Natural killer cell (primary cell): Measurements from ENCODE around the gene AVPR1B. TPM values are rescaled to one million over a fixed set of nuclear protein-coding genes. Genes with fewer than 3 reads are reported as not detected.

Experiments
- ATAC-seq, 3 donors: fragments of 150-1000 bp in 2 of 3; fragments of 200-7000 bp in 1 of 3; cut with Tn5 transposase; 1 replicate in 1 of 3; 2 replicates in 2 of 3; pipeline ENCODE4 v1.10.0; 2021; ENCODE audit warnings: mild to moderate bottlenecking in 2 of 3, moderate library complexity in 2 of 3
- DNase-seq, 2 donors: peaks; one replicate each; pipeline versions ENCODE4 v3.0.0 to v3.0.0-alpha.2; 2013 to 2021; ENCODE audit warnings: mixed read lengths in 1 of 2
- H3K27ac ChIP-seq: one replicate; pipeline ENCODE4 v1.5.1; 2013; ENCODE audit warnings: mild to moderate bottlenecking, low read length
- H3K27me3 ChIP-seq: one replicate; pipeline ENCODE4 v1.6.1; 2013; ENCODE audit warnings: low read length; ENCODE audit not compliant: control insufficient read depth, insufficient read depth
- H3K36me3 ChIP-seq: one replicate; pipeline ENCODE4 v1.6.1; 2013; ENCODE audit warnings: low read length; ENCODE audit not compliant: control insufficient read depth, insufficient read depth
- H3K4me1 ChIP-seq: one replicate; pipeline ENCODE4 v1.6.1; 2013; ENCODE audit warnings: low read length; ENCODE audit not compliant: control insufficient read depth, insufficient read depth
- H3K4me3 ChIP-seq: one replicate; pipeline ENCODE4 v1.5.1; 2013; ENCODE audit warnings: low read length
- H3K9me3 ChIP-seq: one replicate; pipeline ENCODE4 v1.6.1; 2013; ENCODE audit warnings: low read length; ENCODE audit not compliant: control insufficient read depth, insufficient read depth
- H3K27ac Mint-ChIP-seq, 2 donors: one replicate each; pipeline ENCODE4 v1.8.0; 2022; ENCODE audit warnings: mild to moderate bottlenecking in 2 of 2, mixed read lengths in 2 of 2, moderate library complexity in 1 of 2
- H3K27me3 Mint-ChIP-seq, 2 donors: one replicate each; pipeline ENCODE4 v1.8.0; 2022; ENCODE audit warnings: low read depth in 2 of 2, mixed read lengths in 2 of 2
- H3K36me3 Mint-ChIP-seq: one replicate; pipeline ENCODE4 v1.8.0; 2022; ENCODE audit warnings: mixed read lengths
- H3K4me1 Mint-ChIP-seq, 2 donors: one replicate each; pipeline ENCODE4 v1.8.0; 2022; ENCODE audit warnings: mixed read lengths in 2 of 2
- H3K4me3 Mint-ChIP-seq: one replicate; pipeline ENCODE4 v1.8.0; 2022; ENCODE audit warnings: mild to moderate bottlenecking, moderate library complexity, mixed read lengths
- H3K9me3 Mint-ChIP-seq, 2 donors: one replicate each; pipeline ENCODE4 v1.8.0; 2022; ENCODE audit warnings: mixed read lengths in 2 of 2
- CTCF ChIP-seq: fragments of 200-600 bp; IDR thresholded peaks from one replicate; pipeline ENCODE4 v1.8.0; 2022; ENCODE audit warnings: antibody characterized with exemption
- WGBS: methylation state at CpG from one replicate; pipeline ENCODE4 v1.1.7; 2013; ENCODE audit warnings: missing lambda C conversion rate; ENCODE audit not compliant: insufficient coverage; 5-methylcytosine and 5-hydroxymethylcytosine counted together
- intact Hi-C: fragments of 100-400 bp; cut with micrococcal nuclease; formaldehyde crosslinking; loops from one replicate; pipeline ENCODE4 v1.14.2; 2022
- total RNA-seq, 4 donors: library from RNA; stranded (reverse); fragments of 120-200 nt in 1 of 4; gene quantifications; one replicate each; pipeline versions ENCODE4 v1.2.3 to v1.2.4, GENCODE V29; 2013 to 2022

AVPR1B gene
- total RNA-seq, 3 donors from 2014 or later (not counting 1 experiment from before 2014, with no cell fraction given): not detected

- H3K27me3 ChIP-seq: peaks cover 2% of the 10 kb centered on the region
- Mint-ChIP-seq H3K4me1 (no peaks in the 10 kb centered on the region), H3K27ac (no peak overlapping the region), H3K27me3 (peaks cover 0 to 18% of the 10 kb centered on the region in 2 donors), H3K4me3 (no peak overlapping the region), H3K36me3 (no peaks in the 10 kb centered on the region), H3K9me3 (no peaks in the 10 kb centered on the region)
- no peaks in the 10 kb centered on the region for H3K36me3 ChIP-seq
- intact Hi-C loops: no loop called here
- no peak overlapping the region for H3K27ac ChIP-seq
- no peak for TF ChIP-seq CTCF
- DNase-seq (no peak), ATAC-seq (no peak)
- H3K9me3 ChIP-seq: no peaks in the 10 kb centered on the region
- H3K4me1 ChIP-seq: no peaks in the 10 kb centered on the region
- H3K4me3 ChIP-seq: no peak overlapping the region
- 73% methylated on average over 4 of the region's 4 CpGs for WGBS
Observed at GRCh38 chr1:206128196-206128595, 11.0 kb upstream of the AVPR1B start.

DNA sequence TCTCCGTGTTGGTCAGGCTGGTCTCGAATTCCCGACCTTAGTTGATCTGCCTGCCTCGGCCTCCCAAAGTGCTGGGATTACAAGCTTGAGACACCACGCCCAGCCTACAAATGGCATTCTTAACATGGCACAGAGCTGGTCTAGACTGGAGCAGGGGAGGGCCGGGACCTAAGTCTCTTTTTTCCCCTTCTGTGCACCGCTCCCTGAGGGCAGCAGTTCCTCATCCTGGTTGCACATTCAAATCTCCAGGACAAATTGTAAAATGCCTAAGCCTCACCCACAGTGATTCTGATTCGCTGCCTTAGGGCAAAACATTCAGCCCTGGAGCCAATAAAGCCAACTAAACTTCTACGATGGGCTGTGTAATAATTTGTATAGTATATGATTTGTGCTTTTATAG is 10.1 kb upstream of the AVPR1B start:
- Histone ChIP-seq H3K36me3 (no peaks in the 10 kb centered on the region), H3K9me3 (no peaks in the 10 kb centered on the region), H3K4me1 (no peaks in the 10 kb centered on the region), H3K4me3 (no peak overlapping the region), H3K27ac (no peak overlapping the region), H3K27me3 (peaks cover 2% of the 10 kb centered on the region)
- TF ChIP-seq CTCF: no peak
- no peak overlapping the region for H3K27ac Mint-ChIP-seq
- no peak for DNase-seq
- no peaks in the 10 kb centered on the region for H3K4me1 Mint-ChIP-seq
- no peak for ATAC-seq
- intact Hi-C loops: no loop called here
- H3K9me3 Mint-ChIP-seq: no peaks in the 10 kb centered on the region
- H3K4me3 Mint-ChIP-seq: no peak overlapping the region
- WGBS: 89% methylated on average over 9 of the region's 9 CpGs
- no peaks in the 10 kb centered on the region for H3K36me3 Mint-ChIP-seq
- H3K27me3 Mint-ChIP-seq: peaks cover 0 to 18% of the 10 kb centered on the region in 2 donors

DNA sequence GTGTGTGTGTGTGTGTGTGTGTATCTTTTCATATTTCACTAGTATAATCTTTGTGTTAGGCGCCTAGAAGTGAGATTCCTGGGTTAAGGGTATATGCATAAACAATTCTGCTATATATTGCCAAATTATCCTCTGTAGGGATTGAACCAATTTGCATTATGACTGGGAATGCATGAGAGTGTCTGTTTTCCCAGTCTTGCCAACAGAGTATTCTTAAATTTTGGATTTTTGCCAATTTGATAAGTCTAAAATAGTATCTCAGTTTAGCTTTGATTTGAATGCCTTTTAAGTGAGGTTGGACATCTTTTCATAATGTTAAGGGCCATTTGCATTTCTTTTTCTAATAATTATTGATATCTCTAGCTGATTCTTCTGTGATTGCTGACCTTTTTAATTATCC is 8.2 kb upstream of the AVPR1B start:
- no peak for TF ChIP-seq CTCF
- H3K9me3 ChIP-seq: no peaks in the 10 kb centered on the region
- DNase-seq (no peak), ATAC-seq (no peak)
- intact Hi-C loops: no loop called here
- no peaks in the 10 kb centered on the region for H3K4me1 Mint-ChIP-seq
- H3K9me3 Mint-ChIP-seq: peaks cover 4 to 8% of the 10 kb centered on the region in 2 donors
- H3K27ac ChIP-seq: no peak overlapping the region
- H3K4me3 ChIP-seq: no peak overlapping the region
- peaks cover 4% of the 10 kb centered on the region for H3K27me3 ChIP-seq
- no peak overlapping the region for H3K4me3 Mint-ChIP-seq
- no CpG with 5 or more reads among the region's 1 CpG for WGBS
- no peaks in the 10 kb centered on the region for H3K4me1 ChIP-seq
- H3K27me3 Mint-ChIP-seq: peaks cover 19 to 22% of the 10 kb centered on the region in 2 donors
- H3K36me3 ChIP-seq: no peaks in the 10 kb centered on the region
- H3K36me3 Mint-ChIP-seq: peaks cover 16% of the 10 kb centered on the region
- H3K27ac Mint-ChIP-seq: no peak overlapping the region

- Mint-ChIP-seq H3K4me1 (peaks cover 0 to 2% of the 10 kb centered on the region in 2 donors), H3K4me3 (no peak overlapping the region), H3K9me3 (peaks cover 4 to 8% of the 10 kb centered on the region in 2 donors), H3K36me3 (peaks cover 21% of the 10 kb centered on the region), H3K27ac (no peak overlapping the region), H3K27me3 (peaks cover 35 to 42% of the 10 kb centered on the region in 2 donors)
- no peak overlapping the region for H3K27ac ChIP-seq
- ATAC-seq (no peak), DNase-seq (no peak)
- intact Hi-C loops: no loop called here
- no peak for TF ChIP-seq CTCF
- H3K27me3 ChIP-seq: peaks cover 10% of the 10 kb centered on the region
- peaks cover 3% of the 10 kb centered on the region for H3K4me1 ChIP-seq
- no peaks in the 10 kb centered on the region for H3K36me3 ChIP-seq
- H3K4me3 ChIP-seq: no peak overlapping the region
- H3K9me3 ChIP-seq: no peaks in the 10 kb centered on the region
Observed at GRCh38 chr1:206122686-206123085, 5.5 kb upstream of the AVPR1B start.
